ENCODE results near the gene CASTOR1. TPM values are rescaled to one million over a fixed set of nuclear protein-coding genes. Genes with fewer than 3 reads are reported as not detected.

CASTOR1 gene
- total and polyA plus RNA-seq, 5 experiments from 2014 or later, result 16.9 to 33.5 (median 20.4) TPM

DNA sequence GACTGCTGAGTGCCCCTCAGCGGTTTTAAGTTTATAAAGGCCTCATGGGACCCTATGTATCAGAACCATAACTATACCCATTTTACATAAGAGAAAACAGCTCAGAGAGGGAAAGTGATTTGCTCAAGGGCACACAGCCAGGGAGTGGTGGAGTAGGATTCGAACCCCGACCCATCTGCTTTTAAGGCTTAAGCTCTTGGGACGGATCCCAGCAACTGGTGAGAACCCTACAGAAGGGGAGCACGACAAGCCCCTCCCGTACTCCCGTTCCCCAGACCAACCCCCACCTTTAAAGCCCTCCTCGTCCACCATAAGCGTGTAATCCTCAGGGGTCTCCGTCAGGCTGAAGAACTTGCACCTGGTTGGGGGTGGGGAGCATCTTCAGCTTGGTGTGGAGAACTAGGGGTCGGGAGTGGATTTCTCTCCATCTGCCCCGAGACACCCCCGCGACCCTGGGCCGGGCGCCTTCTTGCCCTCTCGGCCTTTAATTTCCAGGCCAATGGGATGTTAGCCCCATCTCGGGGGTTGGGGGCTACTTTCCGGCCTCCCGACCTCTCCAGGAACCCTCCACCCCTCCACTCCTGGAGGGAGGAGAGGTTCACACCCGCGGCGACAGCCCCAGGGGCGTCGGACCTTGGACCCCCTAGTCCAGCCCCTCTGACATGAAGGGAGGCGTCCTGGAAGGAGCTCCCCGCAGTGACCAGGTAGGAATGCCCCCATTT lies 725 bp downstream of the CASTOR1 start:
- no peaks in the 10 kb centered on the region for H3K9me3 Mint-ChIP-seq
- no peaks in the 10 kb centered on the region for H3K27me3 Mint-ChIP-seq
- H3K36me3 Mint-ChIP-seq, result peaks cover 0 to 30% (median 15%) of the 10 kb centered on the region in 3 donors
- peak overlapping the region; percentile 82 to 96 (median 92) for H3K27ac Mint-ChIP-seq
- ATAC-seq (no peak), DNase-seq (peak in 1 of 10 donors; percentile 26)
- peak overlapping the region; percentile 83 to 95 (median 92) for H3K4me3 Mint-ChIP-seq
- POLR2A ChIA-PET, result interaction anchor here (0.9 to 13.0 kb wide), 19 partner anchors 11 to 136 kb away, joined by 3 to 416 read pairs (median 9); partner anchors contain the start of genes CCDC157, MTFP1, OSM and RNF215
- peaks cover 9 to 55% (median 42%) of the 10 kb centered on the region in 4 donors for H3K4me1 Mint-ChIP-seq

DNA sequence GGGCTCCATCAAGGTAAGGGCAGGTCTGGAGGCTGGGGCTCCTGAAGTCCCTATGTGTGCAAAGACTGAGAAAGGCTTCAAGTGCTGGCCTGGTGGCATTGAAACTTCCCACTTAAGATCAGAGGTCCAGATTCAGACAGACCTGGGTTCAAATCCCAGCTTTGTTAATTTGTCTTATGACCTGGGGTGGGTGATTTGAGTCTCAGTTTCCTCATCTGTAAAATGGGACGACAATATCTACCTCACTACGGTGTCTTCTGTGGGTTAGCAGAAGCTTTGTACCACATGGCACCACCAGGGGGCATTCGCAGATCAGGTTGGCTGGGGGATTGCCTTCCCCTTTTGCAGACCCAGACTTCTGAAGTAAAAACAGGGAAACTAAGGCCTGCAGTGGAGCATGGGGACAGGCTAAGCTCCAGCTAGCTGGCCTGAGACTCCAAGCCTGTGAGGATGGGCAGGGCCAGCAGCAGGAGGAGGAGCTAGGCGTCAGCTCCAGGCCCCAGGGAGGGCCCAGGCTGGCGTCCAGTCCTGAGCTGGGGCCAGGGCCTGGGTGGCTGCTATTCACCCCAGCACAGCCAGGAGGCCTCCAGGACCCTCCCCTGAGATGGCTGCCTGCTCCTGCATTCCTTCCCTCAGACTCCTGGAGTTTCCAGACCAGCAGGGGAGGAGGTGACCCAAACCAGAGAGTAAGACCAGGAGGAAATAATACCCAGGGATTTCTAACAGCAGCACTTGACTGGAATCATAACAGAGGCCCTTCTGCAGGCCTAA lies 1.5 kb downstream of the CASTOR1 start:
- peaks cover 11 to 55% (median 43%) of the 10 kb centered on the region in 4 donors for H3K4me1 Mint-ChIP-seq
- H3K27ac Mint-ChIP-seq, result peak overlapping the region; percentile 82 to 96 (median 92)
- DNase-seq (peak; percentile 76 to 95 (median 90)), ATAC-seq (peak; percentile 35 to 47)
- no peaks in the 10 kb centered on the region for H3K9me3 Mint-ChIP-seq
- peaks cover 0 to 23% (median 8%) of the 10 kb centered on the region in 3 donors for H3K36me3 Mint-ChIP-seq
- no peaks in the 10 kb centered on the region for H3K27me3 Mint-ChIP-seq
- POLR2A ChIA-PET, result interaction anchor here (0.8 to 13.0 kb wide), 17 partner anchors 11 to 181 kb away, joined by 3 to 416 read pairs (median 9); partner anchors contain the start of genes CCDC157, MTFP1, OSM and RNF215
- peak overlapping the region; percentile 83 to 95 (median 92) for H3K4me3 Mint-ChIP-seq

- POLR2A ChIA-PET, result interaction anchor here (0.8 to 13.0 kb wide), 12 partner anchors 10 to 180 kb away, joined by 3 to 416 read pairs (median 49); partner anchors contain the start of genes CCDC157, MTFP1, OSM and RNF215
- peaks cover 0 to 18% (median 6%) of the 10 kb centered on the region in 3 donors for H3K36me3 Mint-ChIP-seq
- peaks cover 11 to 55% (median 49%) of the 10 kb centered on the region in 4 donors for H3K4me1 Mint-ChIP-seq
- no peaks in the 10 kb centered on the region for H3K27me3 Mint-ChIP-seq
- peak; percentile 9 to 22 for ATAC-seq
- peak; percentile 68 to 90 (median 83) for DNase-seq
- peak overlapping the region in 2 of 10 donors; percentile 22 to 71 for H3K4me3 Mint-ChIP-seq
- peak overlapping the region; percentile 15 to 92 (median 60) for H3K27ac Mint-ChIP-seq
- no peaks in the 10 kb centered on the region for H3K9me3 Mint-ChIP-seq
Observed at GRCh38 chr22:30286813-30287647, 2.3 kb downstream of the CASTOR1 start.

DNA sequence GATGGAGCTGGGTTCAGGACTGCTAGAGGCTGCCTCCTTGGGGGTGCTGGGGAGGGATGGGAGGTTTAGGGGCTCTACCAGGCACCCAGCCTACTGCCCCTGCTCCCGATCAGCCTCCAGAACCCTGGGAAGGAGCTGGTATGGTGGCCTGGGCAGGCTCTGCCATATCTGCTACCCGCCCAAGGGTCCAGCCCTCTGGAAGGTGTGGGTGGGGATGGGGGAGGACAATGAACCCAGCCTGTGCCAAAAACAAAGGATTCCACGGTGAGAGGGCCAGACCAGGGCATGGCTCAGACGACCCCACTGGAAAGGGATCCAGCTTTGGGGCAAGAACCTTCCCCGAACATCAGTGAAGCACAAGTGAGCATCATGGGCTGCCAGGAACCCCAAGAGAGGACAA lies 3.0 kb downstream of the CASTOR1 start:
- no peak for ATAC-seq
- Mint-ChIP-seq H3K4me1 (peaks cover 8 to 49% (median 44%) of the 10 kb centered on the region in 4 donors), H3K9me3 (no peaks in the 10 kb centered on the region), H3K36me3 (peaks cover 0 to 13% (median 6%) of the 10 kb centered on the region in 3 donors), H3K4me3 (peak overlapping the region in 1 of 10 donors; percentile 22), H3K27ac (peak overlapping the region in 5 of 10 donors; percentile 19 to 83 (median 76)), H3K27me3 (no peaks in the 10 kb centered on the region)
- POLR2A ChIA-PET, result interaction anchor here (1.0 to 7.7 kb wide), 3 partner anchors 29 to 101 kb away, joined by 3 to 198 read pairs (median 76); partner anchors contain the start of genes CCDC157, RNF215 and SF3A1
- no peak for DNase-seq

- Mint-ChIP-seq H3K4me3 (no peak overlapping the region), H3K9me3 (no peaks in the 10 kb centered on the region), H3K4me1 (peaks cover 8 to 46% (median 40%) of the 10 kb centered on the region in 4 donors), H3K36me3 (peaks cover 0 to 11% (median 6%) of the 10 kb centered on the region in 3 donors), H3K27ac (peak overlapping the region in 1 of 10 donors; percentile 27), H3K27me3 (no peaks in the 10 kb centered on the region)
- ATAC-seq (no peak), DNase-seq (no peak)
- POLR2A ChIA-PET, result interaction anchor here (1.0 to 7.7 kb wide), 4 partner anchors 19 to 102 kb away, joined by 3 to 198 read pairs (median 40); partner anchors contain the start of genes CCDC157, OSM, RNF215 and SF3A1
Observed at GRCh38 chr22:30285846-30286200, 3.5 kb downstream of the CASTOR1 start.

- ATAC-seq, result no peak
- Mint-ChIP-seq H3K36me3 (peaks cover 0 to 11% (median 6%) of the 10 kb centered on the region in 3 donors), H3K27me3 (no peaks in the 10 kb centered on the region), H3K27ac (no peak overlapping the region), H3K9me3 (no peaks in the 10 kb centered on the region), H3K4me3 (no peak overlapping the region), H3K4me1 (peaks cover 5 to 41% (median 35%) of the 10 kb centered on the region in 4 donors)
- POLR2A ChIA-PET, result interaction anchor here (0.6 to 7.7 kb wide), 4 partner anchors 19 to 102 kb away, joined by 3 to 198 read pairs (median 4); partner anchors contain the start of genes CCDC157, OSM, RNF215 and SF3A1
- no peak for DNase-seq
Observed at GRCh38 chr22:30285176-30285845, 4.0 kb downstream of the CASTOR1 start.

- DNase-seq, result no peak
- H3K27ac Mint-ChIP-seq, result peak overlapping the region in 1 of 10 donors; percentile 21
- no peaks in the 10 kb centered on the region for H3K9me3 Mint-ChIP-seq
- H3K4me1 Mint-ChIP-seq, result peaks cover 4 to 37% (median 32%) of the 10 kb centered on the region in 4 donors
- H3K36me3 Mint-ChIP-seq, result peaks cover 0 to 11% (median 6%) of the 10 kb centered on the region in 3 donors
- no peak for ATAC-seq
- POLR2A ChIA-PET, result interaction anchor here (0.6 to 7.7 kb wide), 3 partner anchors 18 to 103 kb away, joined by 3 to 198 read pairs (median 4); partner anchors contain the start of genes OSM and RNF215
- no peak overlapping the region for H3K4me3 Mint-ChIP-seq
- H3K27me3 Mint-ChIP-seq, result no peaks in the 10 kb centered on the region
Observed at GRCh38 chr22:30284666-30285065, 4.6 kb downstream of the CASTOR1 start.

DNA sequence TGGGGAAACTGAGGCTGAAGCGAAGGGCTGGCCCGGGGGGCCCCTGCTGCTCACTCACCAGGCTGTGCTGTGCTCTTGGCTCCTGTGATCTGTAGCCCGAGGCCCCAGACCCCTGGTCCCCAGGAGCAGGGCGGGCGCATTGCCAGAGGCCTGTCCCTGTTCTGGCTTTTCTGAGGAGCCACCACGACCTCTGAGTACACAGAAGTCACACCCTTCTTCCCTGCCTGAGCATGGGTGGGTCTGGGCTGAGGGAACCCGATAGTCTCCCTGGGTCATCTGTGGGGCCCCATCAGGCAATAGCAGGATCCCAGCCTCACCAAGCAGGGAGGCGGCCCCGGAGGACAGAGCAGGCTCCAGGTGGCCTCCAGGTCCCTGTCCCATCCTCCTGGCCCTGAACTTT lies 5.1 kb downstream of the CASTOR1 start:
- Mint-ChIP-seq H3K9me3 (no peaks in the 10 kb centered on the region), H3K27ac (peak overlapping the region in 1 of 10 donors; percentile 21), H3K4me3 (no peak overlapping the region), H3K27me3 (no peaks in the 10 kb centered on the region), H3K36me3 (peaks cover 0 to 11% (median 6%) of the 10 kb centered on the region in 3 donors), H3K4me1 (peaks cover 5 to 39% (median 36%) of the 10 kb centered on the region in 4 donors)
- DNase-seq, result no peak
- no peak for ATAC-seq
- POLR2A ChIA-PET, result interaction anchor here (0.6 to 1.6 kb wide), 3 partner anchors 18 to 142 kb away, joined by 3 to 4 read pairs (median 3); partner anchors contain the start of gene OSM

DNA sequence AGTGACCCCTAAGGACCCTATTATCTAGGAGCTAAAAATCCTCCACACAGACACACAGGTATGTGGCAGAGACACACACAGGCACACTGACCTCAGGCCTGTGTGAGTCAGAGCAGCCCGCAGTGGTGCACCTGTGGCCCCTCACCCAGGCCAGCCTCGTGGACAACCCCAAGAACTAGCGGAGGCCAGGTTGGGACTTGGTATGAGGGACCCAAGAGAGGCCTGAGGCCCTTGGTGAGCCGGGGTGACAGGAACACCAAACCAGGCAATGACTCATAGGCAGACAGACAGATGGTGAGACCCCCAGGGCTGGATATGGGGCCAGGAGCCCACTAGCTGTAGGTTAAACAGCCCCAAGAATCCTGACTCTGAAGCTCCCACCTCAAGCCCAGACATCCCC lies 6.0 kb downstream of the CASTOR1 start:
- DNase-seq, result no peak
- H3K27ac Mint-ChIP-seq, result peak overlapping the region in 2 of 10 donors; percentile 21 to 60
- H3K36me3 Mint-ChIP-seq, result peaks cover 0 to 11% (median 6%) of the 10 kb centered on the region in 3 donors
- no peaks in the 10 kb centered on the region for H3K9me3 Mint-ChIP-seq
- ATAC-seq, result no peak
- H3K4me3 Mint-ChIP-seq, result peak overlapping the region in 1 of 10 donors; percentile 4
- H3K4me1 Mint-ChIP-seq, result peaks cover 8 to 41% (median 39%) of the 10 kb centered on the region in 4 donors
- no peaks in the 10 kb centered on the region for H3K27me3 Mint-ChIP-seq
- POLR2A ChIA-PET, result interaction anchor here (0.8 to 2.3 kb wide), 4 partner anchors 19 to 143 kb away, joined by 3 to 15 read pairs (median 3); no protein-coding TSS in a partner anchor

DNA sequence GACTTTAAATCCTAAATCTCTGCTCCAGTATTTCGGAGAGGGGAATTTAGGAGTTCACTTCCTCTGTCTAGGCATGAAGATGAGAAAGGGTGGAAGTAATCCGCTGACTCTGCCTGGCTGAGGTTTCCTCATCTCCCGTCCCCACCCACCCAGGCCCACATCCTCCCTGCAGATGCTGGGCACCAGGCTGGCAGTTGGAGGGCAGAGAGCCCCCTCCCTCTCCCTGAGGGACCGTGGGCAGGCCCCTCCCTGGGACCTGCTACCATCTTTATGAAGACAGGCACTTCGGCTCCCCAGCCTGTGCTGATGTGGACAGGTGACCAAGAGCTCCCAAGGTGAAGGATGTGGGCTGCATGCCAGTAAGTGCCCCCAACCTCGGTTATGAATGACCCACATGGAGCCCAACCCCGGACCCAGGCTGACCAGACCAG lies 6.7 kb downstream of the CASTOR1 start:
- no peak for DNase-seq
- no peak for ATAC-seq
- POLR2A ChIA-PET, result interaction anchor here (1.3 to 2.3 kb wide), 2 partner anchors 19 to 20 kb away, joined by 3 to 15 read pairs; no protein-coding TSS in a partner anchor
- Mint-ChIP-seq H3K4me3 (peak overlapping the region in 1 of 10 donors; percentile 4), H3K27me3 (no peaks in the 10 kb centered on the region), H3K4me1 (peaks cover 10 to 41% (median 39%) of the 10 kb centered on the region in 4 donors), H3K27ac (no peak overlapping the region), H3K36me3 (peaks cover 0 to 11% (median 6%) of the 10 kb centered on the region in 3 donors), H3K9me3 (no peaks in the 10 kb centered on the region)
